MG63 (cell line): Measurements from ENCODE around the gene EPHA6. TPM values are rescaled to one million over a fixed set of nuclear protein-coding genes. Genes with fewer than 3 reads are reported as not detected.
"Not testable (repeated sequence)": the region's sequence is repeated elsewhere in the genome, so short reads cannot be mapped to it uniquely, and the experiment has no call there.

Experiments used
- DNase-seq: peaks from one replicate; pipeline ENCODE4 v3.0.0-alpha.2; 2020
- H3K27me3 ChIP-seq: fragments of 250-450 bp; sonication (Bioruptor Pico); 2 replicates; pipeline ENCODE4 v1.5.1; 2020; ENCODE audit warnings: mild to moderate bottlenecking, moderate library complexity
- H3K36me3 ChIP-seq: fragments of 250-450 bp; sonication (Bioruptor Pico); 2 replicates; pipeline ENCODE4 v1.5.1; 2020; ENCODE audit warnings: mild to moderate bottlenecking, moderate library complexity
- H3K4me3 ChIP-seq: fragments of 250-450 bp; sonication (Bioruptor Pico); 2 replicates; pipeline ENCODE4 v1.5.1; 2020; ENCODE audit warnings: mild to moderate bottlenecking, moderate library complexity
- H3K9me3 ChIP-seq: fragments of 250-450 bp; sonication (Bioruptor Pico); 2 replicates; pipeline ENCODE4 v1.5.1; 2020; ENCODE audit warnings: mild to moderate bottlenecking, moderate library complexity
- total RNA-seq: library from RNA; depleted of rRNA; stranded (reverse); fragments of >200 nt; shearing (Covaris generic); gene quantifications from 2 replicates; pipeline ENCODE4 v1.2.3, GENCODE V29; 2014; ENCODE audit warnings: low replicate concordance

The EPHA6 gene
- total RNA-seq, 1 experiment from 2014 or later = 0.30 TPM

DNA sequence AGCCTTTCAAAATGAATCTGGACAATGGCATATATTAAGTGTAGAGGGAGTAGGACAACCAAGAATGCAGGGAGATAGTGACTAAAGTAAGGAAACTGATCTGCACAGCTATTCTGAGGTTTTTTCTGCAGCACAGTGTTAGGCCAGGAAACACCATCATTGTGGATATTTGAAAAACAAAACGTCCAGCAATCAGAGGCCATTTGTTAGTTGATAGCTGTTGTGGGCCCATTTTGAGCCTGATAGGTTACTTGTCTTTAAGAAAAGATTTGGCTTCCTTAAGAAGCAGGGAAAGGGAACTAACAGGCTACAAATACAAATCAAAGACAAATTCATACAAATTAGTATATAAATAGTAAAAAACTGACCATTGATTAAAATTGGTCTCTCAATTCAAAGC is 574.4 kb downstream of the EPHA6 start:
- Histone ChIP-seq H3K27me3 (no peaks in the 10 kb centered on the region), H3K36me3 (no peaks in the 10 kb centered on the region), H3K4me3 (no peak overlapping the region), H3K9me3 (no peaks in the 10 kb centered on the region)
- DNase-seq = no peak

GRCh38 chr3:97389936-97390335 is 575.5 kb downstream of the EPHA6 start:
- Histone ChIP-seq H3K4me3 (no peak overlapping the region), H3K36me3 (no peaks in the 10 kb centered on the region), H3K27me3 (no peaks in the 10 kb centered on the region), H3K9me3 (no peaks in the 10 kb centered on the region)
- no peak for DNase-seq

GRCh38 chr3:97391167-97391566 is 576.8 kb downstream of the EPHA6 start:
- no peak overlapping the region for H3K4me3 ChIP-seq
- H3K36me3 ChIP-seq = no peaks in the 10 kb centered on the region
- H3K9me3 ChIP-seq = no peaks in the 10 kb centered on the region
- H3K27me3 ChIP-seq = no peaks in the 10 kb centered on the region
- no peak for DNase-seq

DNA sequence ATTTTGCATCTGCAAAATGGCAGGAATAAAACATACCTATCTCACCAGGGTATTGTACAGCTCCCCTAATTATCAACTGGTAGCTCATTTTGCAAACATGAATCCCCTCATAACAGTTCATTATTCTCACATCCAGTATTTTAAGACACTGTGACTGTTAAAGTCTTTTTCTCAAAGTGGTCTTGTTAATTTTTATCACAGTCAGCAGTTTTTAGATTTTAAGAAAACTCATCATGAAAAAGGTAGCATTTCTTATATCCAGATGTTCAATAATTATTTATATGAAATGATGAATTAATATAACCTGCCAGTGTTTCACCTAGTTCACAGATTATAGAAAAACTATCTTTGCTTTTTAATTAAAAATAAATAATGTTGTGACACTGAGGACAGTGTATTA is 595.2 kb downstream of the EPHA6 start:
- H3K36me3 ChIP-seq = no peaks in the 10 kb centered on the region

GRCh38 chr3:97421565-97421964 is 607.2 kb downstream of the EPHA6 start:
- Histone ChIP-seq H3K27me3 (no peaks in the 10 kb centered on the region), H3K4me3 (no peak overlapping the region), H3K36me3 (no peaks in the 10 kb centered on the region), H3K9me3 (no peaks in the 10 kb centered on the region)
- no peak for DNase-seq

More for the DNA sequence above, 595.2 kb downstream of the EPHA6 start:
- DNase-seq = no peak
- Histone ChIP-seq H3K4me3 (no peak overlapping the region), H3K27me3 (no peaks in the 10 kb centered on the region), H3K9me3 (no peaks in the 10 kb centered on the region)

- H3K4me3 ChIP-seq = no peak overlapping the region
- no peak for DNase-seq
- no peaks in the 10 kb centered on the region for H3K36me3 ChIP-seq
- no peaks in the 10 kb centered on the region for H3K27me3 ChIP-seq
- H3K9me3 ChIP-seq = no peaks in the 10 kb centered on the region
Measured at GRCh38 chr3:97425002-97425401, 610.6 kb downstream of the EPHA6 start.

DNA sequence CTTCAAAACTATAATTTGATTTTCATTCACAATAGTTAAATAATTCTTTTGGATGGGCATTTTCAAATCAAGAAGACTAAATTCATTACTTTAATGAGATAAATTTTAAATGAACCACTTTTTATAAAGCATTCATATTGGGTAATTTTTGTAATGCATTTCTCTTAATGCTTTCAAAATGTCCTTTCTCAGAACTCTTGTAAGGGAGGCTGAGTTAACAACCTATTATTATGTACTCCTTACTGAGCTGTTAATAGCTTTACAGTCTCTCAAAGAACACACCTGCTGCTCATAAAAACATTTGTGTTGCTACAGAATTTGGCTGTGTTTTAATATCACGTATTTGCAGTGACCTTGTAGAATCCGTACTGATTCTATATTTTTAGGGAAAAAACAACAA is 616.2 kb downstream of the EPHA6 start:
- DNase-seq = no peak
- Histone ChIP-seq H3K4me3 (no peak overlapping the region), H3K9me3 (no peaks in the 10 kb centered on the region), H3K36me3 (no peaks in the 10 kb centered on the region), H3K27me3 (no peaks in the 10 kb centered on the region)

DNA sequence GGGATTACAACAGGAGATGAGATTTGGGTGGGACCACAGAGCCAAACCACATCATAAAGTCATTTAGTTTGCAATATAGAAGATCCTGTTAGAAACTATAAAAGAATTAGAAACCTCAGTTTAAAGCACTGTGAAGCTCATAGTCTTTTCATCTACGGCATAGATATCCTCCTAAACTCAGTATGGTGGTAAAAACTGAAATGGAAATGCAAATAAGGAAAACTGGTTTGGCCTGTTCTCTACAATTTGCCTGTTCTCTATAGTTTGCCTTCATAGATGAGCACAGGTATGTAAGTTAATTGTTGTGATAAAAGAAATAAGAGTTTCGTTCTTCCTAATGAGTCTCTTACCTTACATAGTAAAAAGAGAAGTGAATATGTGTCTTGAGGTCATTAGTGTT is 618.5 kb downstream of the EPHA6 start:
- no peak overlapping the region for H3K4me3 ChIP-seq
- no peak for DNase-seq
- no peaks in the 10 kb centered on the region for H3K36me3 ChIP-seq
- H3K27me3 ChIP-seq = no peaks in the 10 kb centered on the region
- no peaks in the 10 kb centered on the region for H3K9me3 ChIP-seq

DNA sequence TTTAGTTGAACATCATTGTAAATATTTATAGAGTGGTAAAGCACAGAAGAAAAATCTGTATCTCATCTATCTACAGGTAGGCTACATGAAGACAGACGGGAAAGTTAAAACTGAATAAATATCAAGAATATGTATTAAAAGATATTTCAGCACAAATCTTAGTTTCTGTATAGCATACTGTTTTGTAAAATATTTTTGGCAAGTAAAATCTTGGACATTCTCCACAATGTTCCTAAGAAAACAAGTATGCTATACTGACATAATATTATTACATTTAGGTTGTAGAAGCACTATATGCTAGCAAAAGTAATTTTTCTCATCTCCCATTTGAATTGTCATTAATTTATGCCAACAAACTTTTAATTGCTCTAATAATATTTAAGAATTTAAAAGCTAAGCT is 623.7 kb downstream of the EPHA6 start:
- Histone ChIP-seq H3K4me3 (no peak overlapping the region), H3K9me3 (no peaks in the 10 kb centered on the region), H3K27me3 (no peaks in the 10 kb centered on the region), H3K36me3 (no peaks in the 10 kb centered on the region)
- DNase-seq = no peak

DNA sequence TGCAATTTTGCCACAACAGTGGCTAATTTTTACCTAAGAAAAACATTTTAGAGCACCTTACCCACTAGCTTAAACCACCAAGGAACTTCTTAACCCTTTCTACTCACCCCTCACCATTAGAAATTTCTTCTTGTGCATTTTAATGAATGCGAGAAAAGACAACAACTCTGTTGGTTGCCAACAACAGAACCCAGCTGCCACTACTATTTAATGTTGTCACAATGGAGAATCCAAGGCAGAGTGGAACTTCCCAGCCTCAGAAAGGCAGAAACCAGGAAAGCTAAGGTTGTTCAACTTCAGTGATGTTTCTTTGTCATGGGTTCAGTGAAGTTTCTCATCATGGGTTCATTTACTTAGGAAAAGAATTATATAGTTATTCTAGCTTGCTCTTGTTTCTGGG is 625.0 kb downstream of the EPHA6 start:
- DNase-seq = no peak
- Histone ChIP-seq H3K27me3 (no peaks in the 10 kb centered on the region), H3K9me3 (no peaks in the 10 kb centered on the region), H3K36me3 (no peaks in the 10 kb centered on the region), H3K4me3 (no peak overlapping the region)

DNA sequence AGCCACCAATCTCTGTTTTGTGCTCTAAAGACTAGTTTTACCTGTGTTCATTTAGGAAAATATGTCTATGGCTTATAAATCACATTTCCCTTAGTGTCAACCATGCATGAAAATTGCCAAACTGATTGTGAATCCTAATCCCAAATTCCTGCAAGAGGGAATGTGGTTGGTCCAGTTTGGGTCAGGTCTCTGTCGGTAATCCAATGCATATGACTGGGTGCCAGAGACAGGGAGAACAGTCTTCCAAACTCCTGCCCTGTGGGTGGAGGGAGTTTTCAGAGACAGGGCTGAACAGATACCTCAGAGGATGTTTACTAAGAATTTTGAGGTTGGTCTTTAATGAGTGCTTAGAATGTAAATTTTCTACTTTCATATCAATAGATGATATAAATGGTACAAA is 649.6 kb downstream of the EPHA6 start:
- H3K4me3 ChIP-seq = no peak overlapping the region
- no peak for DNase-seq
- no peaks in the 10 kb centered on the region for H3K36me3 ChIP-seq
- H3K27me3 ChIP-seq = no peaks in the 10 kb centered on the region
- no peaks in the 10 kb centered on the region for H3K9me3 ChIP-seq

DNA sequence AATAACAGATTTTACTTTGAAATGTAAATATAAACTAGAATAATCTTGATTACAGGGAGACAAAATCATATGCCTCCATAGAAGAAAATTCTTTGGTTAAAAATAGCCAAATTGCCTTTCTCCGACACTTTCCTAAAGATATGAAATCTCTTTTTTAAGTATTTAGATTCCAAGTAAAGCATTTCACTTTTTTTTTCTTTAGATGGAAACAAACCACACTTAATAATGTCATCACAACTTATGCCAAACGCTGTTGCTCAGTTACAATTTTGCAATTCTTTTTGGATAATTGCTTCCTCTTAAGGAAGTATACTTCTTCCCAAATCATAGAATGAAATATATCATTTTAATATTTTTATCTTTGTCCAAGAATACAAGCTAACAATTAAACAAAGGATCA is 656.1 kb downstream of the EPHA6 start:
- Histone ChIP-seq H3K4me3 (no peak overlapping the region), H3K27me3 (no peaks in the 10 kb centered on the region), H3K36me3 (no peaks in the 10 kb centered on the region), H3K9me3 (no peaks in the 10 kb centered on the region)
- DNase-seq = no peak

- H3K36me3 ChIP-seq = no peaks in the 10 kb centered on the region
- no peak for DNase-seq
- no peak overlapping the region for H3K4me3 ChIP-seq
- H3K9me3 ChIP-seq = no peaks in the 10 kb centered on the region
- no peaks in the 10 kb centered on the region for H3K27me3 ChIP-seq
Measured at GRCh38 chr3:97479740-97480139, 665.3 kb downstream of the EPHA6 start.

GRCh38 chr3:97480696-97481289 is 666.4 kb downstream of the EPHA6 start:
- H3K27me3 ChIP-seq, H3K4me3 ChIP-seq, DNase-seq, H3K36me3 ChIP-seq, H3K9me3 ChIP-seq: not testable (repeated sequence)

GRCh38 chr3:97481416-97481815 is 667.0 kb downstream of the EPHA6 start:
- Histone ChIP-seq H3K27me3 (no peaks in the 10 kb centered on the region), H3K4me3 (no peak overlapping the region), H3K36me3 (no peaks in the 10 kb centered on the region), H3K9me3 (no peaks in the 10 kb centered on the region)
- no peak for DNase-seq

- no peaks in the 10 kb centered on the region for H3K27me3 ChIP-seq
- H3K36me3 ChIP-seq = no peaks in the 10 kb centered on the region
- H3K4me3 ChIP-seq = no peak overlapping the region
- no peaks in the 10 kb centered on the region for H3K9me3 ChIP-seq
- DNase-seq = no peak
Measured at GRCh38 chr3:97485206-97485605, 670.8 kb downstream of the EPHA6 start.

GRCh38 chr3:97487587-97487986 is 673.2 kb downstream of the EPHA6 start:
- Histone ChIP-seq H3K27me3 (no peaks in the 10 kb centered on the region), H3K9me3 (no peaks in the 10 kb centered on the region), H3K4me3 (no peak overlapping the region), H3K36me3 (no peaks in the 10 kb centered on the region)
- no peak for DNase-seq

GRCh38 chr3:97488741-97489140 is 674.3 kb downstream of the EPHA6 start:
- no peaks in the 10 kb centered on the region for H3K36me3 ChIP-seq
- H3K9me3 ChIP-seq = no peaks in the 10 kb centered on the region
- DNase-seq = no peak
- no peak overlapping the region for H3K4me3 ChIP-seq
- H3K27me3 ChIP-seq = no peaks in the 10 kb centered on the region

DNA sequence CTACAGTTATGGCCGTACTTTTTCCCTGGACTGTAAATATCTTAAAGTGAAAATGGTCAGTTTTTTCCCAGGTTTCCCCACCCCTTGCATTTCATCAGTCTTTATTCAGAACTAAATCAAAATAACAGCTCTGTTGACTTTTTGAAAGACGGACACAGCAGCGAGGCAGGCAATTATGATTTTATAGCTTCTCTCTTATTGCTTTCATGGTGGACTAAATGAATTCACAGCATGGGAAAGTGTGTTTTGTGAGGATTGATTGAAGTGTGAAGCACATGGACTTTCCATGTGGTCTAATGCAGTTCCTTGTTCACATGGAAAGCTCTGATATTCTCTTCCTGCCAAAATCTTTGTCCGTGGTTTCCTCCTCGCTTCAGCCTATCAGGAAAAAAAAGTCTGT is 681.5 kb downstream of the EPHA6 start:
- Histone ChIP-seq H3K36me3 (no peaks in the 10 kb centered on the region), H3K4me3 (no peak overlapping the region), H3K27me3 (no peaks in the 10 kb centered on the region), H3K9me3 (no peaks in the 10 kb centered on the region)
- DNase-seq = no peak
